ENCODE measurements around the gene CDH10. TPM values are rescaled to one million over a fixed set of nuclear protein-coding genes. Genes with fewer than 3 reads are reported as not detected.

The CDH10 gene
- total and polyA plus RNA-seq, 9 of the 15 experiments (the other 6 are each of a cell fraction or from before 2014, with no cell fraction given), result not detected

GRCh38 chr5:24645483-24645882, 705 bp upstream of the CDH10 start:
- Histone ChIP-seq H3K27me3 (ENCODE audit: control insufficient read depth in 2 of 2, insufficient read depth in 2 of 2, low read length in 2 of 2) (no peaks in the 10 kb centered on the region), H3K27ac (ENCODE audit: extremely low read depth, low read depth, low read length) (no peak overlapping the region), H3K36me3 (ENCODE audit: control insufficient read depth, insufficient read depth, low read length) (no peaks in the 10 kb centered on the region), H3K4me3 (no peak overlapping the region), H3K9me1 (ENCODE audit: control insufficient read depth, insufficient read depth, low read length) (no peaks in the 10 kb centered on the region), H3K79me2 (ENCODE audit: control insufficient read depth, insufficient read depth, low read length) (no peaks in the 10 kb centered on the region), H3K4me2 (ENCODE audit: insufficient read depth, low read length) (no peak overlapping the region), H3K9me3 (replicated peaks; ENCODE audit: control insufficient read depth, insufficient read depth, low read depth, low read length) (no peaks in the 10 kb centered on the region; the same call in 1 of the 2 replicates), H2AFZ (ENCODE audit: low read depth, low read length) (no peak overlapping the region), H3K9ac (ENCODE audit: insufficient read depth in 1 of 2, low read depth in 2 of 2, low read length in 2 of 2) (no peak overlapping the region), H3K4me1 (replicated peaks in 1 of 2; ENCODE audit: control insufficient read depth in 2 of 2, insufficient read depth in 2 of 2, low read length in 2 of 2) (no peaks in the 10 kb centered on the region), H4K20me1 (replicated peaks; ENCODE audit: control insufficient read depth, insufficient read depth, low read length) (no peaks in the 10 kb centered on the region)
- ATAC-seq (no peak), DNase-seq (ENCODE audit: extremely low read depth in 1 of 4, low spot score in 3 of 4) (no peak), FAIRE-seq (no peak)
- 2% methylated on average over 5 of the region's 5 CpGs for WGBS (ENCODE audit: insufficient coverage, low coverage, missing lambda C conversion rate)
- no peak for TF ChIP-seq IFI16 (CRISPR knock-in tag; IDR thresholded peaks at IDR 0.05)
- no peak for TF ChIP-seq DNMT1 (IDR thresholded peaks at IDR 0.05)
- TF ChIP-seq RBM25 (IDR thresholded peaks at IDR 0.05; ENCODE audit: low read depth, low read length, severe bottlenecking), result no peak
- TF ChIP-seq ETV5 (CRISPR knock-in tag; IDR thresholded peaks at IDR 0.05; ENCODE audit: low read depth), result no peak
- in situ Hi-C loops (cut with MboI) (no loop called here), intact Hi-C loops (cut with micrococcal nuclease) (no loop called here)
- ChIA-PET POLR2A (no interaction called here), CTCF (ENCODE audit: low intra/inter-chr PET ratio) (no interaction called here)
- BruUV-seq (replicated peaks), result no TSS peak

GRCh38 chr5:24643880-24644279, 898 bp downstream of the CDH10 start:
- FAIRE-seq, result no peak
- TF ChIP-seq SPI1 (IDR thresholded peaks at IDR 0.05; ENCODE audit: borderline replicate concordance, low read depth, low read length) (no peak), PCBP1 (IDR thresholded peaks at IDR 0.05; ENCODE audit: low read depth, low read length, poor library complexity, severe bottlenecking) (no peak), CCAR2 (IDR thresholded peaks at IDR 0.05; ENCODE audit: low read depth, low read length) (no peak), MEIS2 (IDR thresholded peaks at IDR 0.05; ENCODE audit: partially characterized antibody) (no peak), U2AF1 (optimal IDR thresholded peaks at IDR 0.05; ENCODE audit: low read depth, low read length) (no peak), ZNF518B (CRISPR knock-in tag; IDR thresholded peaks at IDR 0.05) (no peak), ETS2 (tag; IDR thresholded peaks at IDR 0.05; ENCODE audit: borderline replicate concordance, poor library complexity, severe bottlenecking) (no peak)
- TF ChIP-seq, protein P1, sequence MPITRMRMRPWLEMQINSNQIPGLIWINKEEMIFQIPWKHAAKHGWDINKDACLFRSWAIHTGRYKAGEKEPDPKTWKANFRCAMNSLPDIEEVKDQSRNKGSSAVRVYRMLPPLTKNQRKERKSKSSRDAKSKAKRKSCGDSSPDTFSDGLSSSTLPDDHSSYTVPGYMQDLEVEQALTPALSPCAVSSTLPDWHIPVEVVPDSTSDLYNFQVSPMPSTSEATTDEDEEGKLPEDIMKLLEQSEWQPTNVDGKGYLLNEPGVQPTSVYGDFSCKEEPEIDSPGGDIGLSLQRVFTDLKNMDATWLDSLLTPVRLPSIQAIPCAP (CRISPR knock-in tag; IDR thresholded peaks at IDR 0.05; ENCODE audit: borderline replicate concordance), result no peak

More at GRCh38 chr5:24643880-24644279, 898 bp downstream of the CDH10 start:
- H3K9me3 ChIP-seq (replicated peaks; ENCODE audit: control insufficient read depth, insufficient read depth, low read depth, low read length), result no peaks in the 10 kb centered on the region; the same call in 1 of the 2 replicates
- no peaks in the 10 kb centered on the region for H3K9me1 ChIP-seq (ENCODE audit: control insufficient read depth, insufficient read depth, low read length)
- BruUV-seq (replicated peaks), result no TSS peak
- 0% methylated on average over 2 of the region's 2 CpGs for WGBS (ENCODE audit: insufficient coverage, low coverage, missing lambda C conversion rate)
- in situ Hi-C loops (cut with MboI) (no loop called here), intact Hi-C loops (cut with micrococcal nuclease) (no loop called here)
- H3K9ac ChIP-seq (ENCODE audit: insufficient read depth in 1 of 2, low read depth in 2 of 2, low read length in 2 of 2), result no peak overlapping the region
- ChIA-PET POLR2A (no interaction called here), CTCF (ENCODE audit: low intra/inter-chr PET ratio) (no interaction called here)
- H3K79me2 ChIP-seq (ENCODE audit: control insufficient read depth, insufficient read depth, low read length), result no peaks in the 10 kb centered on the region
- no peaks in the 10 kb centered on the region for H4K20me1 ChIP-seq (replicated peaks; ENCODE audit: control insufficient read depth, insufficient read depth, low read length)
- no peak for DNase-seq (ENCODE audit: extremely low read depth in 1 of 4, low spot score in 3 of 4)
- H3K36me3 ChIP-seq (ENCODE audit: control insufficient read depth, insufficient read depth, low read length), result no peaks in the 10 kb centered on the region
- H3K4me1 ChIP-seq (replicated peaks in 1 of 2; ENCODE audit: control insufficient read depth in 2 of 2, insufficient read depth in 2 of 2, low read length in 2 of 2), result no peaks in the 10 kb centered on the region
- no peak overlapping the region for H3K27ac ChIP-seq (ENCODE audit: extremely low read depth, low read depth, low read length)
- no peak overlapping the region for H3K4me2 ChIP-seq (ENCODE audit: insufficient read depth, low read length)
- H3K27me3 ChIP-seq (ENCODE audit: control insufficient read depth in 2 of 2, insufficient read depth in 2 of 2, low read length in 2 of 2), result no peaks in the 10 kb centered on the region
- H2AFZ ChIP-seq (ENCODE audit: low read depth, low read length), result no peak overlapping the region
- ATAC-seq, result no peak
- no peak overlapping the region for H3K4me3 ChIP-seq

Measured in K562 (cell line).